Jurkat, Clone E6-1 (cell line): ENCODE data around the gene TRIO.
A peak's percentile ranks its signal among the peaks of the same experiment; 100 is the strongest.

Source experiments
- DNase-seq: peaks from one replicate; pipeline ENCODE4 v3.0.0-alpha.2; 2011; ENCODE audit warnings: low read depth, low spot score
- H3K4me3 ChIP-seq: 2 replicates; pipeline ENCODE4 v1.5.1; 2011; ENCODE audit warnings: mild to moderate bottlenecking, low read length, control low read depth, moderate library complexity

The TRIO gene

DNA sequence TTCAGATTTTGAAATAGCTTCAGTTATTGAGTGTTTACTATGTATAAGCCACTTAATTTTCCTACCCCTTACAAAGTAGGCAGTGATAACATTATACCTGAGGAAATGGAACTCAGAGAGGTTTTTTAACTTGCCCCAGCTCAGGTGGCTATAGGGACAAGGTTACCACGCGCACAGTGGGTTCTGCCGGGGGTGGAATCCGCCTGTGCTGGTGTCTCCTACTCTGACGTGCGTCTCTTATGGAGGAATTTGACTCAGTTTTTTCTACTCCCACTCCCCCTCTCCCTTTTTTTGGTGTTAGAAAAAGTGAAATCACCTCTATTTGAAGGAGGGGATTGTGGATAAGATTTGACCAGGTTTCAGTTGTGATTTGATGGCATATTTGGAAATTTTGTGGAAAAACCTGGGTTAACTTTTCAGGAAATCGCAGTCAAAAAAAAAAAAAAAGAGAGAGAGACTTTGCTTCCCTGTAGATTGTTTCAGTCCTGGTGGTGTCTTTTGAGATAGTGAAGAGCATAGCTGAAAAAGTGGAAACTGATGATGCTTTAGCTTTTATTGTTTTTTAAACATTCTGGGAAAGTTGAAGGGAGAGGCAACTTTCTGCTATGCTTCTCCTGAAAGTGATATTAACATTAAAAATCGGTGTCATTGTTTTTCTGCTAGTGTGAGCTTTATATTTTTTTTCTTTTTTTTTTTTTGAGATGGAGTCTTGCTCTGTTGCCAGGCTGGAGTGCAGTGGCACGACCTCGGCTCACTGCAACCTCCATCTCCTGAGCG, 15.9 kb downstream of the TRIO start:
- DNase-seq, result no peak
- H3K4me3 ChIP-seq, result no peak overlapping the region

DNA sequence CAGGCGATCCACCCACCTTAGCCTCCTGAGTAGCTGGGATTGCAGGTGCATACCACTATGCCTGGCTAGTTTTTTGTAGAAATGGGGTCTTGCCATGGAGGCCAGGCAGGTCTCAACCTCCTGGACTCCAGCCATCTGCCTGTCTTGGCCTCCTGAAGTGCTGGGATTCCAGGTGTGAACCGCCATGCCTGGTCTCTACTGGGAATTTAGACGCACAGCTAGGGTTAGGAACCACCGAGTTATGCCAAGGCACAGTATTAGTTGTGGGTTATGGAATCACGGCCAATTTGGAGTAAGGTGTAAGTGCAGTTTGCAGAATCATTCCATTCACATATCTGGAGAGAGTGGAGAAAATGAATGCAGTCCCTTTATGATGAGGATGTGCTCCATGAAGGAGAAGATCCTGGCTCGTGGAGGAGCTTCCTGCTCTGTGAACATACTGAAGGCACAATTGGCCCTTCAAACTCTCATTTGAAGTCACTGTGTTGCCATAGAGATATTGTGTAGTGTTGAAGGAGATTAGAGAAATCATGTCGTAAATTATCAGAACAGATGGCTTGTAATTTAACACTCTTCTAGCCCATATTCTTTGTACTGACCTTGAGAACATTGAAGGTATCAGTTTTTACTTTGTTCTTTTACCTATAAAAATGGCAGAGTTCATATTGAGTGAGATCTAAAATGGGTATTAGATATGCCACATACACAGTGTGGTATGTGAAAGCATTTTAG, 18.8 kb downstream of the TRIO start:
- H3K4me3 ChIP-seq, result no peak overlapping the region
- no peak for DNase-seq

DNA sequence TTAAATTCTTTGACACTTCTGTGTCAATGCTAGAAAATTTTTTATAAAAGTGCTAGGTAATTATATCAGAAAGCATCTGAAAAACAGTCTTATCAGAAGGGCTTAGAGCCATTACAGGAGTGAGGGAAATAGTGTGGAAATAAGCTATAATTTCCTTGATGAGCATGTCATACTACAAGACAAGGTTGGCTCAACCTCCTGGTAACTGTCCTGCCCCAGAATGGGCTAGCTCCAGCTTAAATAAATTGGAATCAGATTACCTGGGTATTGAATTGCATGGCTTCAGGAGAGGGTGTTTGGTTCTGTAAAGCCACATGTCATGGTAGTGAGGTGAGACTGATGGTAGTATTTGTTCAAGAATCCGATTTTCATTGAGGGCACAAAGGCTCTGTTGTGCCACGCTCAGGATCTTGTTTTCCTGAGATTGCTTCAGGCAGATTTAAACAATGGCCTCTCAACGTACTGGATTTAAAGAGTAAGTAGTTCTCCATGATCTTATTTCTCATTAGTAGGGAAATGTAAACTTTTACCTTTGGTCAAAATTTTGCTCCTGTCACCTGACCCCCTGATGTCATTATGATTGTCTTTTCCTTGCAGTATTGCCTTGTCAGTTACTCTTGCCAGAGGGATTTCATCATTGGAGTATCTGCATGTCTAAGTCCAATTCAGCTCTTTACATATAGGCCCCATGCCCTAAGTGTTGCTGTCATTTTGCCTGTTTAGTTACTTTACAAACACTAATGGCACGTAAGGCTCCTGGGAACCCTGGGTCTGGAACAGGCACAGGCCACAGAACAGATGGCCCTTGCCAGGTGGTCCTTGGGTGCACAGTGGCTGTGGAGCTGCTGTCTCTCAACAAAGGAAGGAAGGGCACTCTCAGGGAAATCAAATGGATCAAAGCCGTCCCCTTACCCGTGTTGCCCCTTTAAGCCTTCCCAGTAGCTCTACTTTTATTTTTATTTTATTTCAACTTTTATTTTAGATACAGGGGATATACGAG, 21.3 kb downstream of the TRIO start:
- H3K4me3 ChIP-seq, result no peak overlapping the region
- no peak for DNase-seq

DNA sequence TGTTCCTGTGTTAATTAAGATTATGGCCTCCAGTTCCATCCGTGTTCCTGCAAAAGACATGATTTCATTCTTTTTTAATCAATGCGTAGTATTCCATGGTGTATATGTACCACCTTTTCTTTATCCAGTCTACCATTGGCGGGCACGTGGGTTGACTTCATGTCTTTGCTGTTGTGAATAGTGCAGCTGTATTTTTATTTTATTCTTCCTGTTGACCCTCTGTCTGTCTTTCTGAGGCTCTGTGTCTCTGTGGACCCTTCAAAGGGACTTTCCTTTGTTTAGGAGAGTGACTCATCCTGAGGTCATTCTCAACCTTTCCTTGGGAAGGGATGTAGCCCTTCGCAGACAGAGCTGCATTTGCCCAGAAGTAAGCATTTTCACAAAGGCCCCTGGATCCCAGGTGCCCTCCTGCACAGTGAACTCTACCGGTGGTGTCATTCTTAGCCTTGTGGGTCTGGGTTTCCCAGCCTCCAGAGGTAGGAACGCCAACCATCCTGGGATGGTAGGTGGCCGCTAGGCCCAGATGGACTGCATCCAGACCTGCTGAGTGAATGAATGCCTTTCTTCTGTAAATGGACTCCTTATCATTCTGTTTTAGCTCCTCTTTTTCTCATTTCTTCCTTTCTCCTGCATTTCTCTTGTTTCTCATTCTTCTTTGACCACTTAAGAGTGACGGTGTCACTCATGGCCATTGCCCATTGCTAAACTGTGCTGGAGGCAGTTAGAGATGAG, 22.4 kb downstream of the TRIO start:
- no peak overlapping the region for H3K4me3 ChIP-seq
- no peak for DNase-seq

DNA sequence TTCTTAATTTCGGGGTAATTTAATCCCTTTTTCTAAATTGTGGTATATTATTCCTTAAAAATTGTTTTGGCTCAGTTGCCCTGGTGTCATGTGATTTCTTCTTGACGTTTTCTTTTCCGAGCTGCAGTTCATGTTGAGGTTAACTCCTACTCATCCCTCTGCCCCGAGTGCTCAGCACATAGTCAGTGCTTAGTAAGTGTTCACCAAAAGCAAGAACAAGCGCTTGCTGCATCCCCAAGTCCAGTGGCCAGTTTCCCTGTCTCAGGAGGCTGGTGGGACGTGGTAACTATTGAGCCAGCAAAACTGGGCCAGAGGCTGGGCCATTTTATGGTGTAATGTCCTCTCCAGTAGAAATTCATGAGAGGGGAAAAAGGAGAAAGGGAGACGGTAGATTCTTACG, 23.3 kb downstream of the TRIO start:
- no peak for DNase-seq
- H3K4me3 ChIP-seq, result no peak overlapping the region

DNA sequence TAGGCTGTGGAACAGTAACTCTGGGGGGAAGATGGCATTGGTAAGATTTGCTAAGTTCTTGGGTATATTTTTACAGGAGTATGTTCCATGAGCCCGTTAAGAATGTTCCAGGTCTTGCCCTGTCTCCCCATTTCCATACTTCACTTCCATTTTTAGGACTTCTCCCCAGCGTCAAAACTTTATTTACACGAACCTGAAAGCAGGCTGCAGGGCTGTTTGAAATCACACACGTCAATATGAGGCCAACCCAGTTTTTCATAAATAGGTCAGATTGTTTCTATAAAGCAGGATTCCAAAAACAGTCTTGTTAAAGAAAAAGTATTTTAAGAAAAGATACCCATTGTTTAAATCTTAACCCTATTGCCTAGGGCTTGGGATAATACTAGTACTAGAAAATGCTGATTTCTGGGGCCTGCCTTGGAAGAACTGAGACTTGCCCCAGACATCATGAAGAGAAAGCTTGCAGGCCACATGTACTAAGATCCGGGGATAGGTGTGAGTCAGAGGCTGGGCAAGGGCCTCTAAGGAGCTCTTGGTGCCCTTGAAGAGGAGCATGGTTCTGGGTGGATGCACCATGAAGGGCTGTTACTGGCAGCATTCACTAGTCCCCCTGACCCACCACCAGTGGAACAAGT, 24.2 kb downstream of the TRIO start:
- DNase-seq, result no peak
- H3K4me3 ChIP-seq, result no peak overlapping the region

DNA sequence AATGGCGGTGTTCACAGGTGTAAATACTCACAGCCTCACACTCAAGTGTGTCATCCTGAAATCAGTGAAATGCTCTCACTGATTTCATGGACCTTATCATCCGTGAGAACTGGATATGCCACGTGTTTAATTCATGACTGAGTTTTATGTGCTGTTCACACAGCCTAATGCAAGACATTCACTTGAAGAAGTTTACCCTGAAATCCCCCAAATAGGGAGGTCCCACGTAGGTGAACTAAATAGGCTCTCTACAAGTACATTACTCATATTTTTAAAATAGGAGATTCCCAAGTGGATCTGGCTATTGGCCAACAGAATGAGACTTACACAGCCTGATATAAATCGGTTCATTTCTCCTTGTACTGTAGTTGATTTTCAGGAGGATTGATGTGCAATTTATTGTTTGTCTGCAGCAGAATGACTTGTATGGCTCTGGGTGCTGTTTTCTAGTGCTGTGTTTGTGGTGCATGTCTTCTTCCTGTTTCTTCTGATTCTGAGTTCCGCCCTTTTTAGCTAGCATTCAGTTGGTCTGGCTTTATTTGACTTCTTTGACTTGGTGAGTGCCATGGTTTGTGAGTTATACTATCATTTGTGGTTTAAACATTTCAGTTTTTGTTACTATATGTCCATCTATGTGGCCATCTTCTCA, 25.1 kb downstream of the TRIO start:
- H3K4me3 ChIP-seq, result no peak overlapping the region
- DNase-seq, result peak; percentile 2

DNA sequence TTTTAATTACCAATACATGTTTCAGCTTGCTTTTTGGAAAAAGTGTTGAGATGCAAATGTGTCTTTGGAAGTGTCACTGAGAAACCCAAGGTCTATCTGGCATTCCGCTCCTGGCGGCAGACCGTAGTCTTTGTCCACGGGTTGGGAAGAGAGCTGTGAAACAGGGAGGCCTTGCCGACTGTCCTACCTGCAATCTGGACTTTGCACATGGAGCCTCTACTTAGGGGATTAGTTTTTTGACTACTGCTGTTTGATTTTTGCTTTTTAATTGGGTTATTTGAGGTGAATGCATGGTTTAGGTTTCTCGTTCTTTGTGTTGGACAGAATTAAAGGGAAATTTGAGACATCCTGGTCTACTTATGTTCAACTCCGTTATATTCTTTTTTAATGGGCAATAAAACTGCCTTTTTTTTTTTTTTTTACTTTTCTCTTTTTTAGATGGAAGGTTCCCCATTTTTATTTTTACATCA, 25.7 kb downstream of the TRIO start:
- no peak for DNase-seq
- H3K4me3 ChIP-seq, result no peak overlapping the region

DNA sequence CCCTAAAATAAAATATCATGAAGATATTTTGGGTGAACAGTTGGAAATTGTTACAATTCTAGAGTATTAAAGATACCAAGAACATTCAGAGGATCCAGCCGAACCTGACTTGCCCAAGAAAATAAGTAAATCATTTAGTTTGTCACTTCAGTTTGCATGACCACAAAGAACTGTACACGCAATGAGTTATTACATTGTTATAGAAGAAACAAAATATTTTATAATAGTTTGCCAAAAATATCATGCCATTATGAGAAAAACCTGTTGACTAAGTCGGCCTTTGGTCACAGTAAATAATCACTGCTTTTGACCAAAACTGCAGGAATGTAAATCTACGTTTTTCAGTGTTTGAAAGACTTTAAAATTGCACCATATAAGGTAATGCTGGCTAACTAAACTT, 27.9 kb downstream of the TRIO start:
- H3K4me3 ChIP-seq, result no peak overlapping the region
- DNase-seq, result no peak

DNA sequence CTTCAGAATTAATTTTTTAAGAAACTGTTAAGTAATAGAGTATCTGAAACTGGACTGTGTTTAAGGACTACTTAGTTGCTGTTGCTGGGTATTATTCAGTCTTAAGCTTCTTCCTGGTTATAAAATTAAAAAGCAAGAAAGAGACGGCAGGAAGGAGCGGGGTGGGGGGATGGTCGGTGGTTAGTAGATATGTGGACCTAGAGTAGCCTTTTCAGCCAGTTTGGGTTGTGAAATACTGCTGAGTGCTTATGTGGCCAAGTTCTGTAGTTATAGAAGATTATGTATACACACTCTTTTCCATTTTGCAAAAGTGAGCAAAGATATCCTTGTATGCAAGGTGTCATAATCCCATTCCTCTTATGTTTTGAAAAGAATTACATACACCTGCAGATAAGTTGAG, 28.5 kb downstream of the TRIO start:
- DNase-seq, result no peak
- no peak overlapping the region for H3K4me3 ChIP-seq

DNA sequence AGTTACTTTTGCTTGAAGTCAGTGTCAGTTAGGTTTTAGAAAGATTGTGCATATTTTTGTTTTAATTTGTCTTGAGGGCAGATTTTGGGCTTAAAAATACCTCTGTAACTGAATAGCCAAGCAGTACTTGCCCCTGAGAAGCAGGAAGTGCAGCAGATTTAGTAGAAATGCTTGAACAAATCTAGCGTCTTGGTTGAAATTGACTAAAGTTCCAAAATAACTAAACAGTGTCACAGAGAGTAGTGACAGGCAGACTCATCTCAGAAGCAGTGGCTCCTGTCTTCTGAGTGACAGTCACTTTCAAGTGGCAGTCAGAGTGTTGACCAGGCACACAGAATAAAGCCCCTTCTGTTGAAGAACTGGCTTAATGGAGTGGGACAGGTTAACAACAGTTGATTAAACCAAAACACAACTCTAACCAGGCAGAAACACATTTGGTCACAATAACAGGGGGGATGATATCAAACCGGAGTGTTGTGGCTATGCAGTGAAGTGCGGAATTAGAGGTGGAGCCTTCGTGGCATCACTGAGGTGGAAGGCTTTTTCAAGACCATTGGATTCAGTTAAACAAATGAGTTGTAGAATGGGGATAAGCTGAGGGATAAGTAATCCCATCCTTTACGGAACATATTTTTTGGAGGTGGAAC, 29.1 kb downstream of the TRIO start:
- DNase-seq, result no peak
- H3K4me3 ChIP-seq, result no peak overlapping the region

DNA sequence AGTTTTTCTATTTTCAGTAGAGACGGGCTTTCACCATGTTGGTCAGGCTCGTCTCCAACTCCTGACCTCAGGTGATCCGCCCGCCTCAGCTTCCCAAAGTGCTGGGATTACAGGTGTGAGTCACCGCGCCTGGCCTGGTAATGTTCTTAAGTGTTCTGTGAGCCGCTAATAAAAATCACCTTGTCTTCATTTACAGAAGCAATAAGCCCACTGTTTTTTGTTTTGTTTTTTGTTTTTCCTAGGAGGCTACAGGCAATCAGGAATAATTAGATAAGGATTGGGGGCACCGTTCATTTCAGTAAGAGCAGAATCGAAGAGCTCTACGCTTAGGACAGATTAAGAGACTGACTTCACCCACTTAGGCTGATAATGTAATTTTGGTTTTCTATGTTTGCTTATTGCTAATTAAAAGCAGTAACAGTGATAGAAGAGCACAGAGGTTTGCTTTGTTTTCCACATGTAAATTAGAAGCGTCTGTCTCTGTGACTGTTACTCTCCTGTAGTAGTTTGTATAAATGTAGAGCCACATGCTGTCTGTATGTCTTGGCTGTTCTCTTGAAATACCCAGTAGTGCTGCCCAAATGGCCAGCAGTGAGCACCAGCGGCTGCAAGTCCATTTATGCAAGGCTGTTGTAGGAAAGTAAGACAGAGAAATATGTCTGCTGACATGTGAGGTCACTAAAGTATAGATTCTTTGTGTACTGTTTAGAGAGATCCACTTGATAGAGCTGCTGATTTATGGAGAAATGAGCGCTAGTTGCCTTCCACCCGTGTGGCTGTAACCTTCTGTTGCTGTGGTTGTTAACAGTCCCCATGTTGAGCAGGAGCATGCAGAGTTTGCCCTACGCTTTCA, 30.5 kb downstream of the TRIO start:
- no peak overlapping the region for H3K4me3 ChIP-seq

DNA sequence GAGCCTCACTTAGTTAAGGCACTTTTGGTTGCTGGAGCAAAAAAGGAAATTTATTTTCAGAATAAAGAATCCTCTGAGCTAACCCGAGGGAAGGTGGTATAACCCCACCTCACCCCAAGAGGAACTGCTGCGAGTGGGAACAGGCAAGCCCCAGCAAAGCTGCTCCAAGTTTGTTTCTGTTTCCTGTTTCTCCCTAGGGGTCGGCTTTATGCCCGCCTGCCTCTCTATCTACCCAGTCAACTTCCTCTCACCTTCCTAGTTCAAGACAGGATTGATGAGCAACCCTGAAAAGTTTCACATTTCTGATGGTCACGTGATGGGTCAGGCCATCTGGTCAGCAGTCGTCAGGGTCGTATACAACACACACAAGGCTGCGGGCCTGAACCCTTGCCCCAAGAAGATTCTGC, 31.1 kb downstream of the TRIO start:
- DNase-seq, result no peak
- H3K4me3 ChIP-seq, result no peak overlapping the region

More for the DNA sequence above, 30.5 kb downstream of the TRIO start:
- DNase-seq, result no peak

DNA sequence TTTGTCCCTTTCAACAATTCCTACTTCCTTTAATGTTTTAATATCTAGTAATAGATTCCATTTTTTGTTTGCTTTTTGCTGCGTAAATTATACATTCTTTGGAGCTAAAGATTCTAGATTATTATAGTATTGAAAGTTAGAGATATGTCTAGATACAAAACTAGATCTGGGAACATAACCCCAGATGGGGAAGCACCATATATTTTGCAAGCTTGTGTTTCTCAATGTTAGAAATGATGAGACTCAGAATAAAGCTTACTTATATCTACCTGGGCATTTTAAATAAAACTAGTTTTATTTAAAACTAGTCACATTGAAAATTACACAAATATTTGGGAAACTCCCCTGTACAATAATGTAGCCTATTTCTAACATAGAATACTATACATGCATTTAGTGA, 32.2 kb downstream of the TRIO start:
- no peak overlapping the region for H3K4me3 ChIP-seq

DNA sequence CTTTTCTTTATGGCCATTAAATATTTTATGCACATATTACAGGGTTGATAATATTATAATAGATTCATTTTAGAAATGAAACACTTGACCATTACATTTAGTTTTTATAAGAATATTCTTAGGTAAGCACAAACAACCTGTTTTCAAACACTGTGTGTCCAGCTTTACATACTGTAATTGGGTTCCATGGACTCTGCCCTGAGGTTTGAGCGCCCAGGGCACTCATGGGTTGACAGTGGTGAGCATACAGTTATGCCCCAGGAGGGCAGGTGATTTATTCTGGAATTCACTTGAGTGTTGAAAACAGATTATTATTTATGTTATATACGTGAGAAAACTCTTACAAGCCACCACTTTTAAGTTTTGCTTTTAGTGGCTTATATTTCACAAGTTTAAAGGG, 33.7 kb downstream of the TRIO start:
- no peak overlapping the region for H3K4me3 ChIP-seq
- no peak for DNase-seq

More for the DNA sequence above, 32.2 kb downstream of the TRIO start:
- no peak for DNase-seq

DNA sequence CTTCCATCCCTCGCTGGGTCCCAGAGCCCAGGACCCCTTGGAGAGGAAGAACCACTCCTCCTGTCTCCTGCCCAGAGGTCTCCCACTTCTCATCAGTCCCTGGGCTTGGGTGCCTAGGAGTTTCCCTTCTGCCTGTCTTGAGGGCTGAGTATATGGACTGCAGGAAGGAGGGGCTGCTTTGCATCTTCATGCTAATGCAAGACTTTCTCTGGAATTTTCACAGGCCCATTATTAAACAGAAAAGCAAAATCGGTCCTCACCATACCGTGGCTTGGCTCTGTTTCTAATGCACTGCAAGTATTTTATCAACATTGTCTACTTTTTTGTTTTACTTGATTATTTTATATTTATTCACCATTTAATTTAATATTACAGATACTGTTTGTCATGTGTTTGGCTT, 34.5 kb downstream of the TRIO start:
- no peak overlapping the region for H3K4me3 ChIP-seq
- no peak for DNase-seq

DNA sequence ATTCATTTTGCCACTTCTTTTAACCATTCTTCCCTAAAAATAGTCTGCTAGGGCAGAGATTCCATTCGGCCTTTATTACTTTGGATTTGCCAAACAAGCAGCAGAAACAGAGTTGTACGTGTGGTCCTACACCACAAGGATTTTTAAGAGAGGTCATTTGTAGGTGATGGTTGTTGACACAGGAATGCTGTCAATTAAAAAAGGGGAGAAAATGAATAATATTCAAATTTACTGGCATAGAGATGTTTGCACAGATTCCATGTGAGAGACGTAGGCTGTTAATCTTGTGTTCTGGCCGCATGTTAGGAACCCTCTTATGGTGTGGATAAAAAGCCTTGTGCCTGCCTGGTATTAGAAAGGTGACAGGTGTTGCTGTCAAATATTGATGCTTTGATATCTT, 34.9 kb downstream of the TRIO start:
- DNase-seq, result no peak
- H3K4me3 ChIP-seq, result no peak overlapping the region
